ENCODE results near the gene TTC28.

TTC28 gene

GRCh38 chr22:28030473-28030872 is 649.2 kb downstream of the TTC28 start:
- DNase-seq: no peak
- Histone ChIP-seq H3K9me3 (ENCODE audit: control insufficient read depth, low read length) (no peaks in the 10 kb centered on the region), H3K4me1 (ENCODE audit: control insufficient read depth, insufficient read depth, low read length, poor library complexity, severe bottlenecking) (no peaks in the 10 kb centered on the region), H3K36me3 (ENCODE audit: control insufficient read depth, insufficient read depth, low read length) (no peaks in the 10 kb centered on the region), H3K27me3 (replicated peaks; ENCODE audit: control insufficient read depth, insufficient read depth, low read length, poor library complexity, severe bottlenecking) (no peaks in the 10 kb centered on the region), H3K4me3 (ENCODE audit: insufficient read depth, low read depth, low read length, poor library complexity, severe bottlenecking) (no peak overlapping the region), H3K27ac (ENCODE audit: insufficient read depth, low read length, poor library complexity, severe bottlenecking) (no peak overlapping the region)

- Histone ChIP-seq H3K27ac (ENCODE audit: insufficient read depth, low read length, poor library complexity, severe bottlenecking) (no peak overlapping the region), H3K27me3 (replicated peaks; ENCODE audit: control insufficient read depth, insufficient read depth, low read length, poor library complexity, severe bottlenecking) (no peaks in the 10 kb centered on the region), H3K9me3 (ENCODE audit: control insufficient read depth, low read length) (no peaks in the 10 kb centered on the region), H3K4me1 (ENCODE audit: control insufficient read depth, insufficient read depth, low read length, poor library complexity, severe bottlenecking) (no peaks in the 10 kb centered on the region), H3K4me3 (ENCODE audit: insufficient read depth, low read depth, low read length, poor library complexity, severe bottlenecking) (no peak overlapping the region), H3K36me3 (ENCODE audit: control insufficient read depth, insufficient read depth, low read length) (no peaks in the 10 kb centered on the region)
- DNase-seq: no peak
These were observed 649.7 kb downstream of the TTC28 start for GRCh38 chr22:28029956-28030355.

- no peaks in the 10 kb centered on the region for H3K36me3 ChIP-seq (ENCODE audit: control insufficient read depth, insufficient read depth, low read length)
- H3K27ac ChIP-seq (ENCODE audit: insufficient read depth, low read length, poor library complexity, severe bottlenecking): no peak overlapping the region
- H3K4me1 ChIP-seq (ENCODE audit: control insufficient read depth, insufficient read depth, low read length, poor library complexity, severe bottlenecking): no peaks in the 10 kb centered on the region
- H3K9me3 ChIP-seq (ENCODE audit: control insufficient read depth, low read length): no peaks in the 10 kb centered on the region
- H3K4me3 ChIP-seq (ENCODE audit: insufficient read depth, low read depth, low read length, poor library complexity, severe bottlenecking): no peak overlapping the region
- no peaks in the 10 kb centered on the region for H3K27me3 ChIP-seq (replicated peaks; ENCODE audit: control insufficient read depth, insufficient read depth, low read length, poor library complexity, severe bottlenecking)
- no peak for DNase-seq
These were observed 650.3 kb downstream of the TTC28 start for GRCh38 chr22:28029201-28029948.

- DNase-seq: no peak
- H3K27me3 ChIP-seq (replicated peaks; ENCODE audit: control insufficient read depth, insufficient read depth, low read length, poor library complexity, severe bottlenecking): no peaks in the 10 kb centered on the region
- H3K4me3 ChIP-seq (ENCODE audit: insufficient read depth, low read depth, low read length, poor library complexity, severe bottlenecking): no peak overlapping the region
- H3K36me3 ChIP-seq (ENCODE audit: control insufficient read depth, insufficient read depth, low read length): no peaks in the 10 kb centered on the region
- H3K4me1 ChIP-seq (ENCODE audit: control insufficient read depth, insufficient read depth, low read length, poor library complexity, severe bottlenecking): no peaks in the 10 kb centered on the region
- H3K9me3 ChIP-seq (ENCODE audit: control insufficient read depth, low read length): no peaks in the 10 kb centered on the region
- H3K27ac ChIP-seq (ENCODE audit: insufficient read depth, low read length, poor library complexity, severe bottlenecking): no peak overlapping the region
These were observed 651.9 kb downstream of the TTC28 start for GRCh38 chr22:28027453-28028448.

- Histone ChIP-seq H3K4me1 (ENCODE audit: control insufficient read depth, insufficient read depth, low read length, poor library complexity, severe bottlenecking) (no peaks in the 10 kb centered on the region), H3K27me3 (replicated peaks; ENCODE audit: control insufficient read depth, insufficient read depth, low read length, poor library complexity, severe bottlenecking) (no peaks in the 10 kb centered on the region), H3K27ac (ENCODE audit: insufficient read depth, low read length, poor library complexity, severe bottlenecking) (no peak overlapping the region), H3K4me3 (ENCODE audit: insufficient read depth, low read depth, low read length, poor library complexity, severe bottlenecking) (no peak overlapping the region), H3K36me3 (ENCODE audit: control insufficient read depth, insufficient read depth, low read length) (no peaks in the 10 kb centered on the region), H3K9me3 (ENCODE audit: control insufficient read depth, low read length) (no peaks in the 10 kb centered on the region)
- no peak for DNase-seq
These were observed 653.6 kb downstream of the TTC28 start for GRCh38 chr22:28025866-28026575.

GRCh38 chr22:28025333-28025732 is 654.3 kb downstream of the TTC28 start:
- Histone ChIP-seq H3K9me3 (ENCODE audit: control insufficient read depth, low read length) (no peaks in the 10 kb centered on the region), H3K27ac (ENCODE audit: insufficient read depth, low read length, poor library complexity, severe bottlenecking) (no peak overlapping the region), H3K4me1 (ENCODE audit: control insufficient read depth, insufficient read depth, low read length, poor library complexity, severe bottlenecking) (no peaks in the 10 kb centered on the region), H3K36me3 (ENCODE audit: control insufficient read depth, insufficient read depth, low read length) (no peaks in the 10 kb centered on the region), H3K4me3 (ENCODE audit: insufficient read depth, low read depth, low read length, poor library complexity, severe bottlenecking) (no peak overlapping the region), H3K27me3 (replicated peaks; ENCODE audit: control insufficient read depth, insufficient read depth, low read length, poor library complexity, severe bottlenecking) (no peaks in the 10 kb centered on the region)
- DNase-seq: no peak

GRCh38 chr22:28024422-28024888 is 655.2 kb downstream of the TTC28 start:
- H3K9me3 ChIP-seq (ENCODE audit: control insufficient read depth, low read length): no peaks in the 10 kb centered on the region
- H3K4me3 ChIP-seq (ENCODE audit: insufficient read depth, low read depth, low read length, poor library complexity, severe bottlenecking): no peak overlapping the region
- DNase-seq: no peak
- H3K27me3 ChIP-seq (replicated peaks; ENCODE audit: control insufficient read depth, insufficient read depth, low read length, poor library complexity, severe bottlenecking): no peaks in the 10 kb centered on the region
- H3K4me1 ChIP-seq (ENCODE audit: control insufficient read depth, insufficient read depth, low read length, poor library complexity, severe bottlenecking): no peaks in the 10 kb centered on the region
- H3K27ac ChIP-seq (ENCODE audit: insufficient read depth, low read length, poor library complexity, severe bottlenecking): no peak overlapping the region
- H3K36me3 ChIP-seq (ENCODE audit: control insufficient read depth, insufficient read depth, low read length): no peaks in the 10 kb centered on the region

GRCh38 chr22:28023774-28024173 is 655.9 kb downstream of the TTC28 start:
- Histone ChIP-seq H3K4me3 (ENCODE audit: insufficient read depth, low read depth, low read length, poor library complexity, severe bottlenecking) (no peak overlapping the region), H3K9me3 (ENCODE audit: control insufficient read depth, low read length) (no peaks in the 10 kb centered on the region), H3K36me3 (ENCODE audit: control insufficient read depth, insufficient read depth, low read length) (no peaks in the 10 kb centered on the region), H3K4me1 (ENCODE audit: control insufficient read depth, insufficient read depth, low read length, poor library complexity, severe bottlenecking) (no peaks in the 10 kb centered on the region), H3K27ac (ENCODE audit: insufficient read depth, low read length, poor library complexity, severe bottlenecking) (no peak overlapping the region), H3K27me3 (replicated peaks; ENCODE audit: control insufficient read depth, insufficient read depth, low read length, poor library complexity, severe bottlenecking) (no peaks in the 10 kb centered on the region)
- no peak for DNase-seq

- Histone ChIP-seq H3K27ac (ENCODE audit: insufficient read depth, low read length, poor library complexity, severe bottlenecking) (no peak overlapping the region), H3K27me3 (replicated peaks; ENCODE audit: control insufficient read depth, insufficient read depth, low read length, poor library complexity, severe bottlenecking) (no peaks in the 10 kb centered on the region), H3K9me3 (ENCODE audit: control insufficient read depth, low read length) (no peaks in the 10 kb centered on the region), H3K4me3 (ENCODE audit: insufficient read depth, low read depth, low read length, poor library complexity, severe bottlenecking) (no peak overlapping the region), H3K4me1 (ENCODE audit: control insufficient read depth, insufficient read depth, low read length, poor library complexity, severe bottlenecking) (no peaks in the 10 kb centered on the region), H3K36me3 (ENCODE audit: control insufficient read depth, insufficient read depth, low read length) (no peaks in the 10 kb centered on the region)
- DNase-seq: no peak
These were observed 656.6 kb downstream of the TTC28 start for GRCh38 chr22:28023036-28023435.
